Prostate gland (tissue), 2 donors: ENCODE results near the gene INPP5J. TPM values are rescaled to one million over a fixed set of nuclear protein-coding genes. Genes with fewer than 3 reads are reported as not detected.

Source experiments
- DNase-seq: peaks from one replicate; pipeline ENCODE4 v3.0.0-alpha.2; 2019; ENCODE audit warnings: low spot score
- H3K27ac ChIP-seq, 2 donors: fragments of 200-600 bp; sonication (generic); 2 replicates each; pipeline ENCODE4 v1.5.1; 2017 to 2019
- H3K27me3 ChIP-seq: fragments of 200-600 bp; sonication (generic); replicated peaks from 2 replicates; pipeline ENCODE4 v1.5.1; 2019; ENCODE audit not compliant: insufficient read depth
- H3K36me3 ChIP-seq, 2 donors: fragments of 200-600 bp; sonication (generic); 1 replicate in 1 of 2; 2 replicates in 1 of 2; pipeline versions ENCODE4 v1.5.1 to v1.8.1; 2017 to 2019
- H3K4me1 ChIP-seq: fragments of 200-600 bp; sonication (generic); replicated peaks from 2 replicates; pipeline ENCODE4 v1.5.1; 2019
- H3K4me3 ChIP-seq, 2 donors: fragments of 200-600 bp; sonication (generic); 2 replicates each; pipeline ENCODE4 v1.5.1; 2017 to 2019
- H3K9me3 ChIP-seq: fragments of 200-600 bp; sonication (generic); 2 replicates; pipeline ENCODE4 v1.5.1; 2017
- POLR2A ChIP-seq: fragments of 450-650 bp; IDR thresholded peaks from one replicate; pipeline ENCODE4 v1.6.1; 2016; ENCODE audit warnings: antibody characterized with exemption, mild to moderate bottlenecking
- POLR2AphosphoS5 ChIP-seq: sonication (generic); formaldehyde crosslinking; IDR thresholded peaks from one replicate; pipeline ENCODE4 v1.6.1; 2017; ENCODE audit warnings: antibody characterized with exemption
- WGBS: methylation state at CpG from one replicate; pipeline ENCODE4 v1.1.5; 2018; 5-methylcytosine and 5-hydroxymethylcytosine counted together
- intact Hi-C: fragments of 100-400 bp; cut with DNase I; formaldehyde crosslinking; loops from one replicate; pipeline ENCODE4 v1.14.2; 2022
- total RNA-seq, 2 donors: library from RNA; depleted of rRNA; stranded (reverse); fragments of >200 nt; gene quantifications; one replicate each; pipeline ENCODE4 v1.1.0, GENCODE V29; 2016
- TF ChIP-seq, protein P1 (sequence below), 4 experiments: fragments of 200-600 bp in 2 of 4; fragments of 450-650 bp in 2 of 4; sonication (generic) in 2 of 4; IDR thresholded peaks; 1 replicate in 3 of 4; 2 replicates in 1 of 4; pipeline ENCODE4 v1.5.1; 2016 to 2019; ENCODE audit warnings: antibody characterized with exemption in 4 of 4, mild to moderate bottlenecking in 2 of 4, moderate library complexity in 2 of 4

Gene INPP5J
- total RNA-seq, 2 donors from 2014 or later, result 14.4 to 33.3 TPM

DNA sequence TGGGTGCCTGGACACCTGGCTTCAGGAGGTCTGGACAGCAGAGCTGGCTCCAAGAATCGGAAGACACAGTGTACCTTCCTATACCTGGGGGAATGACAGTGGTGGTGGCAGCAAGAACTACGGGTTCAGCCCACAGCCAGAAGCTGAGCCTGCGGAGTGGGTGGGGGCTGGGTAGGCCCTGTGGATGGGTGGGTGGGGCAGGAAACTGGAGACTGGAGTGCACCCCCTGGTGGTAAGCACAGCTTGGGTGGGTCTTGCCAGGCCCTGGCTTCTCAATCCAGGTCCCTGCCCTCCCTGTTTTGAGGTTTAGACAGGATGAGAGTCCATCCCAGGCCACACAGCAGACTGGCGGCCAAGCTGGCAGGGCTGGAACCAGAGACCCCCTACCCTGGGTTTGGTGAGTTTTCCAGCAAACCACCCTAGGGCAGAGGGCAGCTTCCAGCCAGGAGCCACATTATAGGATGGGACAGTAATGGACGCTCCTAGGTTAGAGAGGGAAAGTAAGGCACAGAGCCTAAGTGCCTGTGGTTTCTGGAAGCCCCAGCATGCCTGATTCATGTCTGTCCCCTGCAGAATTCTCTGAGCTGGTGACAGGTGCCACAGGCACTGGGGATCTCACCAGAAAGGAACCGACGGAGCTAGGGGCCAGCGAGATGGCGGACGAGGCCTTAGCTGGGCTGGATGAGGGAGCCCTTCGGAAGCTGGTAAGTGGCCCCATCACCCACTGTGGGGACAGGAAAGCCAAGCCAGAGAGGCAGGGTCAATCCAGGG is 40.0 kb upstream of the INPP5J start:
- H3K27me3 ChIP-seq, result no peaks in the 10 kb centered on the region
- DNase-seq, result peak; percentile 50
- H3K9me3 ChIP-seq, result no peaks in the 10 kb centered on the region
- 63% methylated on average over 11 of the region's 11 CpGs for WGBS
- TF ChIP-seq, protein P1, sequence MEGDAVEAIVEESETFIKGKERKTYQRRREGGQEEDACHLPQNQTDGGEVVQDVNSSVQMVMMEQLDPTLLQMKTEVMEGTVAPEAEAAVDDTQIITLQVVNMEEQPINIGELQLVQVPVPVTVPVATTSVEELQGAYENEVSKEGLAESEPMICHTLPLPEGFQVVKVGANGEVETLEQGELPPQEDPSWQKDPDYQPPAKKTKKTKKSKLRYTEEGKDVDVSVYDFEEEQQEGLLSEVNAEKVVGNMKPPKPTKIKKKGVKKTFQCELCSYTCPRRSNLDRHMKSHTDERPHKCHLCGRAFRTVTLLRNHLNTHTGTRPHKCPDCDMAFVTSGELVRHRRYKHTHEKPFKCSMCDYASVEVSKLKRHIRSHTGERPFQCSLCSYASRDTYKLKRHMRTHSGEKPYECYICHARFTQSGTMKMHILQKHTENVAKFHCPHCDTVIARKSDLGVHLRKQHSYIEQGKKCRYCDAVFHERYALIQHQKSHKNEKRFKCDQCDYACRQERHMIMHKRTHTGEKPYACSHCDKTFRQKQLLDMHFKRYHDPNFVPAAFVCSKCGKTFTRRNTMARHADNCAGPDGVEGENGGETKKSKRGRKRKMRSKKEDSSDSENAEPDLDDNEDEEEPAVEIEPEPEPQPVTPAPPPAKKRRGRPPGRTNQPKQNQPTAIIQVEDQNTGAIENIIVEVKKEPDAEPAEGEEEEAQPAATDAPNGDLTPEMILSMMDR (IDR thresholded peaks at IDR 0.05), result peak in 3 of 4 experiments; percentile 44 to 58 (median 51)
- TF ChIP-seq POLR2A (no peak), POLR2AphosphoS5 (no peak)
- peaks cover 11% of the 10 kb centered on the region for H3K4me1 ChIP-seq
- H3K36me3 ChIP-seq, result no peaks in the 10 kb centered on the region
- peak overlapping the region; percentile 61 to 69 for H3K4me3 ChIP-seq
- intact Hi-C loops, result no loop called here
- H3K27ac ChIP-seq, result peak overlapping the region; percentile 90

GRCh38 chr22:31083377-31083768 is 39.4 kb upstream of the INPP5J start:
- H3K4me3 ChIP-seq, result no peak overlapping the region
- intact Hi-C loops, result no loop called here
- H3K27me3 ChIP-seq, result no peaks in the 10 kb centered on the region
- DNase-seq, result no peak
- peak overlapping the region; percentile 90 for H3K27ac ChIP-seq
- peaks cover 11% of the 10 kb centered on the region for H3K4me1 ChIP-seq
- TF ChIP-seq POLR2AphosphoS5 (no peak), POLR2A (no peak)
- TF ChIP-seq, protein P1 (IDR thresholded peaks at IDR 0.05), result no peak
- H3K36me3 ChIP-seq, result no peaks in the 10 kb centered on the region
- 33% methylated on average over 3 of the region's 3 CpGs for WGBS
- no peaks in the 10 kb centered on the region for H3K9me3 ChIP-seq

DNA sequence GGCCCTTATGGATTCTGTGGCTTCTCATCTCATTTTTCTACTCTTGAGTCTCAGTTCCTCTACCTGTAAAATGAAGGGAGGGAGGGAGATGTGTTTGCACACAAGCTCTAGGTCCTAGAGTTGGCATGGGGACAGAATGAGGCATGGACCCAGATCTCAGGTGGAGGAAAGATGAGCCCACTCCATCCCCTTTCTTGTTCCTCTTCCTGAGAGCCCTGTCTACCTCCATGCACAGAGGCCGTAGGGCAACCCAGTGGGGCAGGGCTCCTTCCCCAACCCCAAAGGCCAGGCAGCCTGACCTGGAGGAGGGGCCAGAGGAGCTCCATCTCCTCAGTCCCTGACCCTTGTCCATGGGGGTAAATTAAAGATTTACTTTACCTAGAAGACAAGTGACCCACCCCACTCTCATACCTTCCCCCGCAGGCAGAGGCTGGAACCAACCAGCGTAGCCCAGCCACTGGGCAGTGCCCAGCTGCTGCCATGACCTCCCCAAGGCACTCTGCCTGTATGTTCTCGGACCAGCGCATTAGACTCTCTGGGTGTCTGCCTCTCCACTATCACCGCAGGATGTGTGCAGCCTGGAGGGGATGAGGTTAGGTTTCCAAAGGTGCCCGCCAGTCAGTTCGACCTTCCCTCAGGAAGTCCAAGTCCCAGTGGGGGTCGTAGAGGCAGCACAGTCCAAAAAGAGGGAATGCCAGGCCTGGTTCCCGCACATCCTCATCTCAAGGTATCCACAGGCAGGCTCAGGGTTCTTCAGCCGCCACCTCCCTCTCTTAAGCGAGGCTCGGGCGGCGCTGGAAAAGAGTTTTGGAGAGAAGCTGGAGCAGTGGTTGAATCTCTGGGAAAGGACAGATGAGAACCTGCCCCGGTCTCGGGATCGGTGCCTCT is 38.6 kb upstream of the INPP5J start:
- 18% methylated on average over 18 of the region's 18 CpGs for whole genome bisulfite sequencing
- Histone ChIP-seq H3K9me3 (no peaks in the 10 kb centered on the region), H3K4me3 (peak overlapping the region; percentile 47 to 62), H3K36me3 (no peaks in the 10 kb centered on the region), H3K4me1 (peaks cover 11% of the 10 kb centered on the region), H3K27ac (peak overlapping the region; percentile 90), H3K27me3 (no peaks in the 10 kb centered on the region)
- TF ChIP-seq, protein P1 (IDR thresholded peaks at IDR 0.05), result no peak
- TF ChIP-seq POLR2AphosphoS5 (no peak), POLR2A (no peak)
- intact Hi-C loops, result no loop called here
- no peak for DNase-seq

DNA sequence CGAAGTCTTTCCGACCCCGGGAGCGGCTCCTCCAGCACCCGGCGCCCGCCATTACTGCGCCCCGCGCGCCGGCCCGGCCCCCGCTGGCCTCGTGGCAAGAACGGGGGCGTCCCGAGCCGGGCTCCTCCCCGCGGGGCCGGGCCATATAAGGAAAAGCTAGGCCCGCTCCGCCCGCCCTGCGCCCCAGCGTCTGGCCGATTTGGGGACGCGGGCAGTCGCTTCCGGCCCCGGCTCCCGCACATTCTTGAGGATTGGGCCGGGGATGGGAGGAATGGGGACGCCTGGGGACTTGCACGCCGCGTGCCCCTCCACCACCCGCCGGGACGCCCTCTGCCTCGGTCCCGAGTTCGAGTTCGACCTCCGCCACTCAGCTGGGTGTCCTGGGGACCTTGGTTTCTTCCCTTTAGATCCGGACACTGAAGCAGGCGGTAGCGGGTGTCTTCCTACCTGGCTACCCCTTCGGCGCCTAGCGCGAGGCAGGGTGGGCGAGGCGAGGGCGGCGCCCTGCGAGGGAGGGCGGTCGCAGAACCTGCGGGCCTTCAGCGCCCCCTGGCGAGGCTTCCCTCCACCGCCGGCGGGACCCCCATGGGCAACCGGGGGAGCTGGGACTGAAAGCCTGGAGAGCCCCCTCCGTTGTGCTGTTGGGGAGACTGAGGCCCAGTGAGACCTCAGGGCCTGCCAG is 37.8 kb upstream of the INPP5J start:
- intact Hi-C loops, result no loop called here
- peak; percentile 86 for DNase-seq
- peak overlapping the region; percentile 47 to 62 for H3K4me3 ChIP-seq
- WGBS, result under 1% methylated on average over 68 of the region's 69 CpGs
- H3K27me3 ChIP-seq, result no peaks in the 10 kb centered on the region
- peaks cover 11% of the 10 kb centered on the region for H3K4me1 ChIP-seq
- H3K27ac ChIP-seq, result peak overlapping the region; percentile 90
- TF ChIP-seq POLR2A (peak; percentile 87), POLR2AphosphoS5 (peak; percentile 78)
- TF ChIP-seq, protein P1 (IDR thresholded peaks at IDR 0.05), result peak; percentile 81 to 93 (median 90)
- peaks cover 0 to 3% of the 10 kb centered on the region in 2 donors for H3K36me3 ChIP-seq
- H3K9me3 ChIP-seq, result no peaks in the 10 kb centered on the region
